NCI-H146 treated with DMSO at 0.1 percent for 48 hours (cell line): Measurements from ENCODE around the gene RPH3AL.
"Not testable (repeated sequence)": the region's sequence is repeated elsewhere in the genome, so short reads cannot be mapped to it uniquely, and the experiment has no call there.

Source experiments
- DNase-seq: peaks from one replicate; lab custom pipeline; 2025; ENCODE audit not compliant: unreplicated experiment; lab: John Stamatoyannopoulos, UW

Gene RPH3AL

GRCh38 chr17:227946-228615 lies 124.5 kb downstream of the RPH3AL start:
- DNase-seq = no peak

- DNase-seq = no peak
Observed at GRCh38 chr17:227078-227945, 125.3 kb downstream of the RPH3AL start.

GRCh38 chr17:226108-227077 lies 126.2 kb downstream of the RPH3AL start:
- no peak for DNase-seq

GRCh38 chr17:225551-225950 lies 127.1 kb downstream of the RPH3AL start:
- no peak for DNase-seq

- DNase-seq = not testable (repeated sequence)
Observed at GRCh38 chr17:224576-224975, 128.0 kb downstream of the RPH3AL start.

GRCh38 chr17:223723-224471 lies 128.7 kb downstream of the RPH3AL start:
- DNase-seq = no peak

- no peak for DNase-seq
Observed at GRCh38 chr17:222172-222571, 130.4 kb downstream of the RPH3AL start.

- DNase-seq = no peak
Observed at GRCh38 chr17:219696-220095, 132.9 kb downstream of the RPH3AL start.

- DNase-seq = no peak
Observed at GRCh38 chr17:218432-219110, 134.0 kb downstream of the RPH3AL start.

GRCh38 chr17:216625-217024 lies 136.0 kb downstream of the RPH3AL start:
- no peak for DNase-seq

- not testable (repeated sequence) for DNase-seq
Observed at GRCh38 chr17:215563-216478, 136.8 kb downstream of the RPH3AL start.

- no peak for DNase-seq
Observed at GRCh38 chr17:214881-215331, 137.7 kb downstream of the RPH3AL start.

- no peak for DNase-seq
Observed at GRCh38 chr17:213286-214105, 139.1 kb downstream of the RPH3AL start.

- no peak for DNase-seq
Observed at GRCh38 chr17:210402-210801, 142.2 kb downstream of the RPH3AL start.

- no peak for DNase-seq
Observed at GRCh38 chr17:208429-208828, 144.2 kb downstream of the RPH3AL start.

GRCh38 chr17:207775-208174 lies 144.8 kb downstream of the RPH3AL start:
- DNase-seq = no peak

GRCh38 chr17:206941-207560 lies 145.6 kb downstream of the RPH3AL start:
- DNase-seq = no peak
